Trophoblast cell (in vitro differentiated cells and primary cell): ENCODE results near the gene NOLC1.
A peak's percentile ranks its signal among the peaks of the same experiment; 100 is the strongest.
"Not testable (repeated sequence)": the region's sequence is repeated elsewhere in the genome, so short reads cannot be mapped to it uniquely, and the experiment has no call there.

Source experiments
- DNase-seq, 2 donors: peaks; one replicate each; pipeline ENCODE4 v3.0.0-alpha.2; 2016
- H2AFZ ChIP-seq: 2 replicates; pipeline ENCODE4 v1.6.1; 2013; ENCODE audit warnings: low read length, moderate library complexity, mild to moderate bottlenecking; ENCODE audit not compliant: insufficient read depth, poor library complexity
- H2AK5ac ChIP-seq: 2 replicates; pipeline ENCODE4 v1.6.1; 2013; ENCODE audit warnings: mild to moderate bottlenecking, low read length
- H2BK120ac ChIP-seq: 2 replicates; pipeline ENCODE4 v1.6.1; 2013; ENCODE audit warnings: low read length, mild to moderate bottlenecking, moderate library complexity; ENCODE audit not compliant: insufficient read depth, poor library complexity
- H2BK12ac ChIP-seq: 2 replicates; pipeline ENCODE4 v1.6.1; 2013; ENCODE audit warnings: mild to moderate bottlenecking, low read length, moderate library complexity
- H2BK5ac ChIP-seq: 2 replicates; pipeline ENCODE4 v1.6.1; 2013; ENCODE audit warnings: low read length, low read depth, moderate library complexity, mild to moderate bottlenecking; ENCODE audit not compliant: poor library complexity
- H3K14ac ChIP-seq: 2 replicates; pipeline ENCODE4 v1.6.1; 2013; ENCODE audit warnings: mild to moderate bottlenecking, low read length
- H3K18ac ChIP-seq: 2 replicates; pipeline ENCODE4 v1.6.1; 2013; ENCODE audit warnings: mild to moderate bottlenecking, low read length
- H3K23ac ChIP-seq: 2 replicates; pipeline ENCODE4 v1.6.1; 2013; ENCODE audit warnings: low read length
- H3K27ac ChIP-seq: 2 replicates; pipeline ENCODE4 v1.5.1; 2013; ENCODE audit warnings: low read depth, mild to moderate bottlenecking, inconsistent platforms, low read length, moderate library complexity
- H3K27me3 ChIP-seq: 2 replicates; pipeline ENCODE4 v1.6.1; 2013; ENCODE audit warnings: inconsistent platforms, mild to moderate bottlenecking, low read length, moderate library complexity; ENCODE audit not compliant: insufficient read depth
- H3K36me3 ChIP-seq, 2 experiments: 1 replicate in 1 of 2; 2 replicates in 1 of 2; pipeline ENCODE4 v1.6.1; 2013; ENCODE audit warnings: low read length in 2 of 2, mild to moderate bottlenecking in 2 of 2, moderate library complexity in 1 of 2; ENCODE audit not compliant: insufficient read depth in 2 of 2, control insufficient read depth in 1 of 2
- H3K4ac ChIP-seq: 2 replicates; pipeline ENCODE4 v1.6.1; 2013; ENCODE audit warnings: low read depth, mild to moderate bottlenecking, low read length, moderate library complexity
- H3K4me1 ChIP-seq, 2 experiments: 1 replicate in 1 of 2; 2 replicates in 1 of 2; pipeline ENCODE4 v1.6.1; 2013; ENCODE audit warnings: low read length in 2 of 2, mild to moderate bottlenecking in 2 of 2, moderate library complexity in 1 of 2; ENCODE audit not compliant: insufficient read depth in 2 of 2, control insufficient read depth in 1 of 2
- H3K4me2 ChIP-seq: 2 replicates; pipeline ENCODE4 v1.6.1; 2013; ENCODE audit warnings: inconsistent platforms, mild to moderate bottlenecking, low read length, moderate library complexity
- H3K4me3 ChIP-seq: 2 replicates; pipeline ENCODE4 v1.5.1; 2013; ENCODE audit warnings: mild to moderate bottlenecking, low read depth, low read length, inconsistent platforms
- H3K79me1 ChIP-seq: one replicate; pipeline ENCODE4 v1.6.1; 2013; ENCODE audit warnings: low read length
- H3K79me2 ChIP-seq: 2 replicates; pipeline ENCODE4 v1.6.1; 2013; ENCODE audit warnings: low read length, mild to moderate bottlenecking; ENCODE audit not compliant: control insufficient read depth, insufficient read depth, poor library complexity
- H3K9ac ChIP-seq: 2 replicates; pipeline ENCODE4 v1.6.1; 2013; ENCODE audit warnings: mild to moderate bottlenecking, low read length
- H3K9me3 ChIP-seq: 2 replicates; pipeline ENCODE4 v1.6.1; 2013; ENCODE audit warnings: low read depth, mild to moderate bottlenecking, control low read depth, inconsistent platforms, low read length; ENCODE audit not compliant: insufficient read depth
- H4K12ac ChIP-seq: 2 replicates; pipeline ENCODE4 v1.6.1; 2013; ENCODE audit warnings: low read depth, mild to moderate bottlenecking, low read length, moderate library complexity
- H4K8ac ChIP-seq: 2 replicates; pipeline ENCODE4 v1.6.1; 2013; ENCODE audit warnings: low read depth, mild to moderate bottlenecking, low read length, moderate library complexity
- H4K91ac ChIP-seq: one replicate; pipeline ENCODE4 v1.6.1; 2013; ENCODE audit warnings: low read depth, mild to moderate bottlenecking, low read length, moderate library complexity
- WGBS: extraction: QIAGEN DNeasy Blood & Tissue Kit; methylation state at CpG from one replicate; pipeline ENCODE4 v1.1.7; 2013; ENCODE audit warnings: missing lambda C conversion rate; ENCODE audit not compliant: insufficient read length, insufficient coverage; ENCODE audit errors: extremely low coverage; 5-methylcytosine and 5-hydroxymethylcytosine counted together

Gene NOLC1

DNA sequence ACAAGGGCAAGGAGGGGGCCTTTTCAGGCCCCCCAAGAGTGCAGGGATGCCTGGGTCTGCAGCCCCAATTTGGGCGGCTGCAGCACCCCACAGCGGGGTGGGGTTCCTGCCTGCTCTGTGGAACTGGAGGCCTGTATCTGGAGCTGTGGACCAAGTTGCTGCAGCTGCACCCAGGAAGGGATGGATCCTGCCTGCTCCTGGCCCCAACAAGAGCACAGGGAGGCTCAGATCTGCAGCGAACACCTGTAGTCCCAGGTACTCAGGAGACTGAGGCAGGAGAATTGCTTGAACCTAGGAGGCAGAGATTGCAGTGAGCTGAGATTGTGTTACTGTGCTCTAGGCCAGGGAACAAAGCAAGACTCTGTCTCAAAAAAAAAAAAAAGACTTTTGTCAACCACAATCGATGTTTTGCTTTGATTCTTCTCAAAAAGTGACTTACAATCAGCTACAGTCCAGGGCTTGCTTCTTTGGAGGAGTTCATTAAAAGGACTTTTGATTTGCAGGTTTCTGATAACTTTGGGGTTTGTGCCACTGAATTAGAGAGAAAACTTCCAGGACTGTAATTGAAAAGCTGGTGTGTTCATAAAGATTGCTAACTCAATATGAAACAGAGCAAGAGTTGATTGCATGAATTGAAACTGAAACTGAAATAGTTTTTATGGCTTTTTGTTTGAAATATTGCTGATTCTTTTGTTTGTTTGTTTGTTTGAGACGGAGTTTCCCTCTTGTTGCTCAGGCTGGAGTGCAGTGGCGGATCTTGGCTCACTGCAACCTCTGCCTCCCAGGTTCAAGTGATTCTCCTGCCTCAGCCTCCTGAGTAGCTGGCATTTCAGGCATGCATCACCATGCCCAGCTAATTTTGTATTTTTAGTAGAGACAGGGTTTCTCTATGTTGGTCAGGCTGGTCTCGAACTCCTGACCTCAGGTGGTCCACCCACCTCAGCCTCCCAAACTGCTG is 37.0 kb downstream of the NOLC1 start:
- H2BK5ac ChIP-seq, H3K4me2 ChIP-seq, H3K4me3 ChIP-seq, H3K27me3 ChIP-seq, H3K27ac ChIP-seq, H2AK5ac ChIP-seq, H4K12ac ChIP-seq, H3K36me3 ChIP-seq, H3K18ac ChIP-seq, H3K4ac ChIP-seq, H2BK12ac ChIP-seq, H4K8ac ChIP-seq, DNase-seq, H4K91ac ChIP-seq, H3K14ac ChIP-seq, H2BK120ac ChIP-seq, H3K4me1 ChIP-seq, H3K79me2 ChIP-seq, H2AFZ ChIP-seq, H3K9ac ChIP-seq, H3K23ac ChIP-seq, H3K79me1 ChIP-seq: not testable (repeated sequence)
- peaks cover 31% of the 10 kb centered on the region for H3K9me3 ChIP-seq
- WGBS, result no CpG with 5 or more reads among the region's 7 CpGs

DNA sequence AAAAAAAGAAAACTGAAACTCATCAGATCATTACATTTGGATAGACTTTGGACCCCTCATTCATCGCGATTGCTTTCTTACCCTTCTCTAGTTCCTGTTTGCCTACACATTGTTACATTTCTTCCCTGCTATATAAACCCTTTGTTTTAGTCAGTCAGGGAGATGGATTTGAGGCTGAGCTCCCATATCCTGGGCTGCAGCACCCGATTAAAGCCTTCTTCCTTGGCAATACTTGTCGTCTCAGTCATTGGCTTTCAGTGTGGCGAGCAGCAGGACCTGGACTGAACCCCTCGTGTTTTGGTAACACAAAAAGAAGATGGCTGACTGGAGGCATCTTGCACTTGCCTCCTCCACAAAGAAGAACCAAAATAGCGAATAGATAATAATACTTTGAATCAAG is 39.8 kb downstream of the NOLC1 start:
- Histone ChIP-seq H3K23ac (no peak overlapping the region), H3K18ac (no peak overlapping the region), H3K9ac (no peak overlapping the region), H3K79me1 (no peaks in the 10 kb centered on the region), H3K4me2 (no peak overlapping the region), H3K9me3 (peaks cover 33% of the 10 kb centered on the region), H2BK5ac (no peak overlapping the region), H3K27me3 (no peaks in the 10 kb centered on the region), H2BK12ac (no peak overlapping the region), H2AK5ac (no peak overlapping the region), H2BK120ac (no peak overlapping the region), H3K4me1 (no peaks in the 10 kb centered on the region), H4K12ac (no peak overlapping the region), H3K4ac (no peak overlapping the region), H2AFZ (no peak overlapping the region), H3K14ac (no peak overlapping the region), H3K36me3 (no peaks in the 10 kb centered on the region), H3K4me3 (no peak overlapping the region), H4K8ac (no peak overlapping the region), H3K27ac (no peak overlapping the region), H3K79me2 (no peaks in the 10 kb centered on the region), H4K91ac (no peak overlapping the region)
- WGBS, result no CpG with 5 or more reads among the region's 7 CpGs
- DNase-seq, result no peak

DNA sequence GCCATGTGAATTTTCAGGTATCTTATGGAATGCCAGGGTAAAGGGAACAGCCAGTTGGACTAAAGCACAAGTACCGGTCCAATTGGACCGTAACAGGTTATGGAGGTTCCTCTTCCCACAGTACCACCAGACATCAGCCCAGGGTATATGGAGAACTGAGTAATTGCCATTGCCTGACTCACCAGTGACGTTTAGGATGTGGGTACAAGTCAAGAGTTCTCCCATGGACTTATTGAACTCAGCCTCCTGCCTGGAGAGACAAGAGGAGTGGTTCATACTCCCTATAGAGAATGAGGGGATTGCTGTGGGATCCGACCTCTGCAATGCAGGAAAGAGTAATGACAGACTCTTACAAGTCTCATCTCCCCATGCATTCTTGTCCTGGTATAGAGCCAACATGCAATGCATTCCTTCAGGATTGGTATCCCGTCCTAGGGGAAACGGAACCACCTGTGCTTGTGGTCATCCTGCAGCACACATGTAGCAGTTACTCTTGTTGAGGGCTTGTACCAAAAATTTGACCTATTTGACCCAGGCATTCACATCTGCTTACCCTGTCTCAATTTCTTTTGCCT is 43.2 kb downstream of the NOLC1 start:
- no peak overlapping the region for H4K91ac ChIP-seq
- H3K4me1 ChIP-seq, result no peaks in the 10 kb centered on the region
- no peak overlapping the region for H3K4me2 ChIP-seq
- no peak overlapping the region for H2BK120ac ChIP-seq
- peak in 1 of 2 donors; percentile 15 for DNase-seq
- no peak overlapping the region for H4K12ac ChIP-seq
- no CpG with 5 or more reads among the region's 6 CpGs for WGBS
- no peak overlapping the region for H4K8ac ChIP-seq
- H3K79me1 ChIP-seq, result no peaks in the 10 kb centered on the region
- no peak overlapping the region for H3K27ac ChIP-seq
- no peak overlapping the region for H3K18ac ChIP-seq
- H2BK12ac ChIP-seq, result no peak overlapping the region
- no peak overlapping the region for H2AFZ ChIP-seq
- no peak overlapping the region for H3K4ac ChIP-seq
- H3K9ac ChIP-seq, result no peak overlapping the region
- no peaks in the 10 kb centered on the region for H3K27me3 ChIP-seq
- no peak overlapping the region for H3K14ac ChIP-seq
- H2BK5ac ChIP-seq, result no peak overlapping the region
- peaks cover 18% of the 10 kb centered on the region for H3K9me3 ChIP-seq
- H2AK5ac ChIP-seq, result no peak overlapping the region
- no peaks in the 10 kb centered on the region for H3K36me3 ChIP-seq
- H3K23ac ChIP-seq, result no peak overlapping the region
- H3K79me2 ChIP-seq, result no peaks in the 10 kb centered on the region
- no peak overlapping the region for H3K4me3 ChIP-seq

DNA sequence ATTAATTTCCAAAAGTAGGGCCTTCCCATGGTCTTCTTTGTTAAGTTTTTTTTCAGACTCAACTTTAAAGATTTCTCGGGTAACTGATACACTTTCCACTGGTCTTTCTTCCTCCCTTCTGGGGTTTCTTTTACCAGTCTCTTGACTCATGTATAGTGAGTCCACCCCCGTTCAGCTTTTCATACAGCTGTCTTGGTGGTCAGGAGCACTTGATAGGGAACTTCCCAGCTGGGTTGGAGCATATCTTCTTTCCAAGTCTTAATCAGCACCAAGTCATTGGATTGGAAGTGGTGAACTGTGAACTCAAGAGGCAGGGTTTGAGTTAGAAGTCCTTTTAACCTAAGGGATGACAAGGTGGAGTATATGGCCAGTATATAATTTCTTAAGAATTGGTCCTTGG is 44.7 kb downstream of the NOLC1 start:
- no peak overlapping the region for H4K8ac ChIP-seq
- H3K9me3 ChIP-seq, result peaks cover 23% of the 10 kb centered on the region
- H3K23ac ChIP-seq, result no peak overlapping the region
- H3K79me1 ChIP-seq, result no peaks in the 10 kb centered on the region
- no peak overlapping the region for H3K9ac ChIP-seq
- no peaks in the 10 kb centered on the region for H3K4me1 ChIP-seq
- no peak overlapping the region for H4K12ac ChIP-seq
- no peak for DNase-seq
- WGBS, result no CpG with 5 or more reads among the region's 2 CpGs
- H2BK120ac ChIP-seq, result no peak overlapping the region
- H3K4ac ChIP-seq, result no peak overlapping the region
- no peak overlapping the region for H3K4me2 ChIP-seq
- no peak overlapping the region for H2BK12ac ChIP-seq
- H3K18ac ChIP-seq, result no peak overlapping the region
- no peak overlapping the region for H2AK5ac ChIP-seq
- H3K27ac ChIP-seq, result no peak overlapping the region
- no peak overlapping the region for H4K91ac ChIP-seq
- no peak overlapping the region for H3K4me3 ChIP-seq
- no peak overlapping the region for H3K14ac ChIP-seq
- no peaks in the 10 kb centered on the region for H3K27me3 ChIP-seq
- H3K79me2 ChIP-seq, result no peaks in the 10 kb centered on the region
- H2BK5ac ChIP-seq, result no peak overlapping the region
- H3K36me3 ChIP-seq, result no peaks in the 10 kb centered on the region
- H2AFZ ChIP-seq, result no peak overlapping the region
